GM23338 (cell line): ENCODE results near the gene INCA1. TPM values are rescaled to one million over a fixed set of nuclear protein-coding genes. Genes with fewer than 3 reads are reported as not detected.

Experiments
- ATAC-seq: fragments of 200-7000 bp; cut with Tn5 transposase; 3 replicates; pipeline ENCODE4 v1.9.1; 2020
- DNase-seq: peaks from one replicate; pipeline ENCODE4 v3.0.0-alpha.2; 2015; ENCODE audit warnings: low spot score
- H2AFZ ChIP-seq: fragments of 200-600 bp; sonication (generic); 2 replicates; pipeline ENCODE4 v1.8.0; 2016; ENCODE audit warnings: antibody characterized with exemption, mild to moderate bottlenecking, moderate library complexity
- H3F3A ChIP-seq: fragments of 200-600 bp; sonication (generic); replicated peaks from 2 replicates; pipeline ENCODE4 v1.8.0; 2017; ENCODE audit warnings: antibody characterized with exemption, mixed run types, low read depth
- H3K27ac ChIP-seq: fragments of 200-600 bp; sonication (generic); 2 replicates; pipeline ENCODE4 v1.6.1; 2016; ENCODE audit warnings: low read depth
- H3K27me3 ChIP-seq: fragments of 200-600 bp; sonication (generic); 2 replicates; pipeline ENCODE4 v1.8.0; 2016; ENCODE audit warnings: mild to moderate bottlenecking, mixed run types, moderate library complexity; ENCODE audit not compliant: insufficient read depth
- H3K36me3 ChIP-seq: fragments of 200-600 bp; sonication (generic); 2 replicates; pipeline ENCODE4 v1.8.0; 2016; ENCODE audit warnings: mild to moderate bottlenecking; ENCODE audit not compliant: insufficient read depth
- H3K4me1 ChIP-seq: fragments of 200-600 bp; sonication (generic); 2 replicates; pipeline ENCODE4 v1.8.0; 2016; ENCODE audit warnings: mild to moderate bottlenecking, moderate library complexity; ENCODE audit not compliant: insufficient read depth
- H3K4me2 ChIP-seq: fragments of 200-600 bp; sonication (generic); 2 replicates; pipeline ENCODE4 v1.7.1; 2017; ENCODE audit warnings: mixed run types
- H3K4me3 ChIP-seq: fragments of 200-600 bp; sonication (generic); 2 replicates; pipeline ENCODE4 v1.6.1; 2016; ENCODE audit warnings: mixed run types
- H3K79me2 ChIP-seq: fragments of 200-600 bp; sonication (generic); replicated peaks from 2 replicates; pipeline ENCODE4 v1.8.0; 2017; ENCODE audit warnings: mild to moderate bottlenecking; ENCODE audit not compliant: insufficient read depth
- H3K9me2 ChIP-seq: fragments of 200-600 bp; sonication (generic); 2 replicates; pipeline ENCODE4 v1.8.0; 2017; ENCODE audit not compliant: insufficient read depth
- H4K20me1 ChIP-seq: fragments of 200-600 bp; sonication (generic); replicated peaks from 2 replicates; pipeline ENCODE4 v1.8.0; 2017; ENCODE audit warnings: mild to moderate bottlenecking; ENCODE audit not compliant: insufficient read depth
- H3K27ac Mint-ChIP-seq: 2 replicates; pipeline ENCODE4 v1.8.0; 2020; ENCODE audit warnings: inconsistent platforms, mild to moderate bottlenecking, moderate library complexity, mixed read lengths
- H3K27me3 Mint-ChIP-seq: 3 replicates; pipeline ENCODE4 v1.8.0; 2022; ENCODE audit warnings: low read depth, mild to moderate bottlenecking, moderate library complexity, mixed read lengths, inconsistent platforms; ENCODE audit not compliant: insufficient read depth, poor library complexity
- H3K36me3 Mint-ChIP-seq: 3 replicates; pipeline ENCODE4 v1.8.0; 2021; ENCODE audit warnings: low read depth, mild to moderate bottlenecking, inconsistent platforms, moderate library complexity, mixed read lengths
- H3K4me1 Mint-ChIP-seq: 3 replicates; pipeline ENCODE4 v1.8.0; 2020; ENCODE audit warnings: mild to moderate bottlenecking, inconsistent platforms, mixed read lengths
- H3K4me3 Mint-ChIP-seq: 3 replicates; pipeline ENCODE4 v1.8.0; 2021; ENCODE audit warnings: moderate library complexity, mild to moderate bottlenecking, inconsistent platforms, mixed read lengths
- H3K9me3 Mint-ChIP-seq: 3 replicates; pipeline ENCODE4 v1.8.0; 2020; ENCODE audit warnings: moderate library complexity, mild to moderate bottlenecking, inconsistent platforms, mixed read lengths
- CREB1 ChIP-seq: fragments of 250-450 bp; sonication (Bioruptor Pico); IDR thresholded peaks from 2 replicates; pipeline ENCODE4 v1.5.0; 2020; ENCODE audit warnings: low read depth, mild to moderate bottlenecking, moderate library complexity
- EZH2 ChIP-seq: fragments of 200-600 bp; sonication (generic); IDR thresholded peaks from one replicate; pipeline ENCODE4 v1.8.0; 2017; ENCODE audit warnings: antibody characterized with exemption, mild to moderate bottlenecking, low read depth; ENCODE audit not compliant: unreplicated experiment
- JUNB ChIP-seq: IDR thresholded peaks from one replicate; pipeline ENCODE4 v1.6.1; 2016; ENCODE audit warnings: antibody characterized with exemption; ENCODE audit not compliant: unreplicated experiment
- NANOG ChIP-seq: IDR thresholded peaks from 2 replicates; pipeline ENCODE4 v1.6.1; 2016; ENCODE audit warnings: antibody characterized with exemption, borderline replicate concordance
- STAT1 ChIP-seq: IDR thresholded peaks from one replicate; pipeline ENCODE4 v1.6.1; 2016; ENCODE audit warnings: antibody characterized with exemption; ENCODE audit not compliant: unreplicated experiment
- ZNF114 ChIP-seq: fragments of 250-450 bp; sonication (Bioruptor Pico); IDR thresholded peaks from 2 replicates; pipeline ENCODE4 v1.5.0; 2020; ENCODE audit warnings: mild to moderate bottlenecking, moderate library complexity
- ZNF331 ChIP-seq: fragments of 250-450 bp; sonication (Bioruptor Pico); IDR thresholded peaks from 2 replicates; pipeline ENCODE4 v1.5.0; 2020; ENCODE audit warnings: low read depth, mild to moderate bottlenecking, moderate library complexity
- polyA plus RNA-seq: library from polyadenylated mRNA; unstranded; fragments of >200 nt; fragmentation: Nextera tagmentation; extraction: Ambion mirVana; gene quantifications from 2 replicates; pipeline ENCODE4 v1.2.1, GENCODE V29; 2016
- total RNA-seq: library from RNA; depleted of rRNA; stranded (reverse); fragments of >200 nt; shearing (Covaris generic); gene quantifications from 2 replicates; pipeline ENCODE4 v1.2.3, GENCODE V29; 2014
- TF ChIP-seq, protein P1 (sequence below): IDR thresholded peaks from one replicate; pipeline ENCODE4 v1.6.1; 2018; ENCODE audit warnings: antibody characterized with exemption; ENCODE audit not compliant: unreplicated experiment
- TF ChIP-seq, protein P2 (sequence below): fragments of 250-450 bp; sonication (Bioruptor Pico); IDR thresholded peaks from 2 replicates; pipeline ENCODE4 v1.5.0; 2020; ENCODE audit warnings: mild to moderate bottlenecking, moderate library complexity
- TF ChIP-seq, protein P3 (sequence below), 2 experiments: fragments of 200-600 bp in 1 of 2; sonication (generic) in 1 of 2; conservative IDR thresholded peaks; 2 replicates each; pipeline versions ENCODE4 v1.5.1 to v1.6.1; 2016 to 2017; ENCODE audit warnings: antibody characterized with exemption in 2 of 2, low read depth in 2 of 2, mild to moderate bottlenecking in 2 of 2, moderate library complexity in 1 of 2
- TF ChIP-seq, protein P4 (sequence below): IDR thresholded peaks from 2 replicates; pipeline ENCODE4 v1.6.1; 2016; ENCODE audit warnings: antibody characterized with exemption

The INCA1 gene
- total and polyA plus RNA-seq, 2 experiments from 2014 or later, result 1.3 TPM; not detected in 1

DNA sequence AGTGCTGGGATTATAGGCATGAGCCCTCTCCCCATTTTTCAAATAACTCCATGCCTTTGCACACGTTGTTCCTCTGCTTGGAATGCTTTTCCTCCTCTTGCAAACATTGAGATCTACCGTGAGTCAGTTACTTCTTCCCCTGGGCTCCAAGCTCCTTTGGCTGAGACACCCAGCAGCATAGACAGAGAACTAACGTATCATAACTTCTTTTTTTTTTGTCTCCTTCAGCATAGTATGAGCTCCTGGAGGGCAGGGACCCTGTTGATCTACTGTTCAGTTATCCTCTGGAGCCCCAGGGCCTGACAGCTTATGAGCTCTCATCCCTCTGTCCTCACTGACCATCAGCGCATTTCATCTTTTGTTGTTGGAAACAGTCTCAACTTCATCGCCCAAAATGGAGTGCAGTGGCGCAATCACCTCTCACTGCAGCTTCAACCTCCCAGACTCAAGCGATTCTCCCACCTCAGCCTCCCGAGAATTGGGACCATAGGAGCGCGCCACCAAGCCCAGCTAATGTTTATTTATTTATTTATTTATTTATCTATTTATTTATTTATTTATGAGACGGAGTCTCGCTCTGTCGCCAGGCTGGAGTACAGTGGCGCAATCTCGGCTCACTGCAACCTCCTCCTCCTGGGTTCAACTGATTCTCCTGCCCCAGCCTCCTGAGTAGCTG is 31.9 kb downstream of the INCA1 start (continued):
- TF ChIP-seq, protein P1, sequence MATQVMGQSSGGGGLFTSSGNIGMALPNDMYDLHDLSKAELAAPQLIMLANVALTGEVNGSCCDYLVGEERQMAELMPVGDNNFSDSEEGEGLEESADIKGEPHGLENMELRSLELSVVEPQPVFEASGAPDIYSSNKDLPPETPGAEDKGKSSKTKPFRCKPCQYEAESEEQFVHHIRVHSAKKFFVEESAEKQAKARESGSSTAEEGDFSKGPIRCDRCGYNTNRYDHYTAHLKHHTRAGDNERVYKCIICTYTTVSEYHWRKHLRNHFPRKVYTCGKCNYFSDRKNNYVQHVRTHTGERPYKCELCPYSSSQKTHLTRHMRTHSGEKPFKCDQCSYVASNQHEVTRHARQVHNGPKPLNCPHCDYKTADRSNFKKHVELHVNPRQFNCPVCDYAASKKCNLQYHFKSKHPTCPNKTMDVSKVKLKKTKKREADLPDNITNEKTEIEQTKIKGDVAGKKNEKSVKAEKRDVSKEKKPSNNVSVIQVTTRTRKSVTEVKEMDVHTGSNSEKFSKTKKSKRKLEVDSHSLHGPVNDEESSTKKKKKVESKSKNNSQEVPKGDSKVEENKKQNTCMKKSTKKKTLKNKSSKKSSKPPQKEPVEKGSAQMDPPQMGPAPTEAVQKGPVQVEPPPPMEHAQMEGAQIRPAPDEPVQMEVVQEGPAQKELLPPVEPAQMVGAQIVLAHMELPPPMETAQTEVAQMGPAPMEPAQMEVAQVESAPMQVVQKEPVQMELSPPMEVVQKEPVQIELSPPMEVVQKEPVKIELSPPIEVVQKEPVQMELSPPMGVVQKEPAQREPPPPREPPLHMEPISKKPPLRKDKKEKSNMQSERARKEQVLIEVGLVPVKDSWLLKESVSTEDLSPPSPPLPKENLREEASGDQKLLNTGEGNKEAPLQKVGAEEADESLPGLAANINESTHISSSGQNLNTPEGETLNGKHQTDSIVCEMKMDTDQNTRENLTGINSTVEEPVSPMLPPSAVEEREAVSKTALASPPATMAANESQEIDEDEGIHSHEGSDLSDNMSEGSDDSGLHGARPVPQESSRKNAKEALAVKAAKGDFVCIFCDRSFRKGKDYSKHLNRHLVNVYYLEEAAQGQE, result no peak
- TF ChIP-seq STAT1, result no peak
- TF ChIP-seq JUNB, result no peak
- TF ChIP-seq CREB1 (CRISPR knock-in tag), result no peak

DNA sequence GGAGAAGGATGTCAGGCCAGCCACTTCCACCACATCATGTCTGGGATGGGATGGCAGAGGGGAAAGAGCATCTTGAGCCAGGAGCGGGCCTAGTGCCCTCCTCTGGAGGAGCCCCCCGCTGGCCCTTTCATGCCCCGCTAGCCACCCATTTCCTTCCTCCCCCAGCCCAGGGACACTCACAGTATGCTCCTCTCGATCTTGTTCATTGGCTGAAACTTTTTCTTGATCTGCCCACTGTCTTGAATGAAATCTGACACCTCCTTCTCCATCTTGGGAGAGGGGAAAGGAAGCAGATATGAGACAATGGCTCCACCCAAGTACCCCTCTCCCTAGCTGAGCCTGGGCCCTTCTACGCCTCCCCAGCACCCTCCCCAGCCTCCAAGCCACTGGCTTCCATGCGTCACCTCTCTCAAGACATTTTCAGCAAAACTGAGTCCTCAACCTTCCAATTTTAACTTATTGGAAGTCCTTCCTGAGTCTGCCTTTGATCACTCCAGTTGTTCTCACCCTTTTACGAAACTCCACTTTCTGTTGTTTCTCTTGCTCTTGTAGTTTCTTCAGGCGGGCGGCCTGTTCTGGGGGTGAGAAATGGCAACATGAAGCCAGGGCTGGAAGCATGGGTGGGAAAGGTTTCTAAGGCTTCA is 36.9 kb downstream of the INCA1 start:
- peak overlapping the region; percentile 78; the same call in 1 of the 2 replicates for H3K27ac ChIP-seq
- no peaks in the 10 kb centered on the region for H3K27me3 ChIP-seq
- no peaks in the 10 kb centered on the region; the same call in 1 of the 2 replicates for H3F3A ChIP-seq
- Mint-ChIP-seq H3K4me3 (no peak overlapping the region; the same call in 2 of the 3 replicates), H3K4me1 (peaks cover 20% of the 10 kb centered on the region), H3K27me3 (peaks cover 18% of the 10 kb centered on the region), H3K27ac (no peak overlapping the region), H3K36me3 (peaks cover 51% of the 10 kb centered on the region), H3K9me3 (peaks cover 12% of the 10 kb centered on the region)
- H3K9me2 ChIP-seq, result no peaks in the 10 kb centered on the region
- H3K36me3 ChIP-seq, result no peaks in the 10 kb centered on the region; the same call in 1 of the 2 replicates
- peak; percentile 55 for DNase-seq
- peak; percentile 54 for ATAC-seq
- H3K4me1 ChIP-seq, result peaks cover 15% of the 10 kb centered on the region
- peak overlapping the region; percentile 65 for H3K4me2 ChIP-seq
- no peaks in the 10 kb centered on the region; the same call in none of the 2 replicates for H4K20me1 ChIP-seq
- peaks cover 13% of the 10 kb centered on the region for H3K79me2 ChIP-seq
- H3K4me3 ChIP-seq, result no peak overlapping the region
- H2AFZ ChIP-seq, result no peak overlapping the region
- no peak for TF ChIP-seq CREB1 (CRISPR knock-in tag)
- TF ChIP-seq, protein P2, sequence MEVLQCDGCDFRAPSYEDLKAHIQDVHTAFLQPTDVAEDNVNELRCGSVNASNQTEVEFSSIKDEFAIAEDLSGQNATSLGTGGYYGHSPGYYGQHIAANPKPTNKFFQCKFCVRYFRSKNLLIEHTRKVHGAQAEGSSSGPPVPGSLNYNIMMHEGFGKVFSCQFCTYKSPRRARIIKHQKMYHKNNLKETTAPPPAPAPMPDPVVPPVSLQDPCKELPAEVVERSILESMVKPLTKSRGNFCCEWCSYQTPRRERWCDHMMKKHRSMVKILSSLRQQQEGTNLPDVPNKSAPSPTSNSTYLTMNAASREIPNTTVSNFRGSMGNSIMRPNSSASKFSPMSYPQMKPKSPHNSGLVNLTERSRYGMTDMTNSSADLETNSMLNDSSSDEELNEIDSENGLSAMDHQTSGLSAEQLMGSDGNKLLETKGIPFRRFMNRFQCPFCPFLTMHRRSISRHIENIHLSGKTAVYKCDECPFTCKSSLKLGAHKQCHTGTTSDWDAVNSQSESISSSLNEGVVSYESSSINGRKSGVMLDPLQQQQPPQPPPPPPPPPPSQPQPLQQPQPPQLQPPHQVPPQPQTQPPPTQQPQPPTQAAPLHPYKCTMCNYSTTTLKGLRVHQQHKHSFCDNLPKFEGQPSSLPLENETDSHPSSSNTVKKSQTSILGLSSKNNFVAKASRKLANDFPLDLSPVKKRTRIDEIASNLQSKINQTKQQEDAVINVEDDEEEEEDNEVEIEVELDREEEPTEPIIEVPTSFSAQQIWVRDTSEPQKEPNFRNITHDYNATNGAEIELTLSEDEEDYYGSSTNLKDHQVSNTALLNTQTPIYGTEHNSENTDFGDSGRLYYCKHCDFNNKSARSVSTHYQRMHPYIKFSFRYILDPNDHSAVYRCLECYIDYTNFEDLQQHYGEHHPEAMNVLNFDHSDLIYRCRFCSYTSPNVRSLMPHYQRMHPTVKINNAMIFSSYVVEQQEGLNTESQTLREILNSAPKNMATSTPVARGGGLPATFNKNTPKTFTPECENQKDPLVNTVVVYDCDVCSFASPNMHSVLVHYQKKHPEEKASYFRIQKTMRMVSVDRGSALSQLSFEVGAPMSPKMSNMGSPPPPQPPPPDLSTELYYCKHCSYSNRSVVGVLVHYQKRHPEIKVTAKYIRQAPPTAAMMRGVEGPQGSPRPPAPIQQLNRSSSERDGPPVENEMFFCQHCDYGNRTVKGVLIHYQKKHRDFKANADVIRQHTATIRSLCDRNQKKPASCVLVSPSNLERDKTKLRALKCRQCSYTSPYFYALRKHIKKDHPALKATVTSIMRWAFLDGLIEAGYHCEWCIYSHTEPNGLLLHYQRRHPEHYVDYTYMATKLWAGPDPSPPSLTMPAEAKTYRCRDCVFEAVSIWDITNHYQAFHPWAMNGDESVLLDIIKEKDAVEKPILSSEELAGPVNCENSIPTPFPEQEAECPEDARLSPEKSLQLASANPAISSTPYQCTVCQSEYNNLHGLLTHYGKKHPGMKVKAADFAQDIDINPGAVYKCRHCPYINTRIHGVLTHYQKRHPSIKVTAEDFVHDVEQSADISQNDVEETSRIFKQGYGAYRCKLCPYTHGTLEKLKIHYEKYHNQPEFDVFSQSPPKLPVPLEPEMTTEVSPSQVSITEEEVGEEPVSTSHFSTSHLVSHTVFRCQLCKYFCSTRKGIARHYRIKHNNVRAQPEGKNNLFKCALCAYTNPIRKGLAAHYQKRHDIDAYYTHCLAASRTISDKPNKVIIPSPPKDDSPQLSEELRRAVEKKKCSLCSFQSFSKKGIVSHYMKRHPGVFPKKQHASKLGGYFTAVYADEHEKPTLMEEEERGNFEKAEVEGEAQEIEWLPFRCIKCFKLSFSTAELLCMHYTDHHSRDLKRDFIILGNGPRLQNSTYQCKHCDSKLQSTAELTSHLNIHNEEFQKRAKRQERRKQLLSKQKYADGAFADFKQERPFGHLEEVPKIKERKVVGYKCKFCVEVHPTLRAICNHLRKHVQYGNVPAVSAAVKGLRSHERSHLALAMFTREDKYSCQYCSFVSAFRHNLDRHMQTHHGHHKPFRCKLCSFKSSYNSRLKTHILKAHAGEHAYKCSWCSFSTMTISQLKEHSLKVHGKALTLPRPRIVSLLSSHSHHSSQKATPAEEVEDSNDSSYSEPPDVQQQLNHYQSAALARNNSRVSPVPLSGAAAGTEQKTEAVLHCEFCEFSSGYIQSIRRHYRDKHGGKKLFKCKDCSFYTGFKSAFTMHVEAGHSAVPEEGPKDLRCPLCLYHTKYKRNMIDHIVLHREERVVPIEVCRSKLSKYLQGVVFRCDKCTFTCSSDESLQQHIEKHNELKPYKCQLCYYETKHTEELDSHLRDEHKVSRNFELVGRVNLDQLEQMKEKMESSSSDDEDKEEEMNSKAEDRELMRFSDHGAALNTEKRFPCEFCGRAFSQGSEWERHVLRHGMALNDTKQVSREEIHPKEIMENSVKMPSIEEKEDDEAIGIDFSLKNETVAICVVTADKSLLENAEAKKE (CRISPR knock-in tag), result no peak
- TF ChIP-seq, protein P3, sequence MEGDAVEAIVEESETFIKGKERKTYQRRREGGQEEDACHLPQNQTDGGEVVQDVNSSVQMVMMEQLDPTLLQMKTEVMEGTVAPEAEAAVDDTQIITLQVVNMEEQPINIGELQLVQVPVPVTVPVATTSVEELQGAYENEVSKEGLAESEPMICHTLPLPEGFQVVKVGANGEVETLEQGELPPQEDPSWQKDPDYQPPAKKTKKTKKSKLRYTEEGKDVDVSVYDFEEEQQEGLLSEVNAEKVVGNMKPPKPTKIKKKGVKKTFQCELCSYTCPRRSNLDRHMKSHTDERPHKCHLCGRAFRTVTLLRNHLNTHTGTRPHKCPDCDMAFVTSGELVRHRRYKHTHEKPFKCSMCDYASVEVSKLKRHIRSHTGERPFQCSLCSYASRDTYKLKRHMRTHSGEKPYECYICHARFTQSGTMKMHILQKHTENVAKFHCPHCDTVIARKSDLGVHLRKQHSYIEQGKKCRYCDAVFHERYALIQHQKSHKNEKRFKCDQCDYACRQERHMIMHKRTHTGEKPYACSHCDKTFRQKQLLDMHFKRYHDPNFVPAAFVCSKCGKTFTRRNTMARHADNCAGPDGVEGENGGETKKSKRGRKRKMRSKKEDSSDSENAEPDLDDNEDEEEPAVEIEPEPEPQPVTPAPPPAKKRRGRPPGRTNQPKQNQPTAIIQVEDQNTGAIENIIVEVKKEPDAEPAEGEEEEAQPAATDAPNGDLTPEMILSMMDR (conservative IDR thresholded peaks at IDR 0.05; ENCODE audit: low read depth in 2 of 2), result no peak
- TF ChIP-seq ZNF331, result no peak
- TF ChIP-seq, protein P4, sequence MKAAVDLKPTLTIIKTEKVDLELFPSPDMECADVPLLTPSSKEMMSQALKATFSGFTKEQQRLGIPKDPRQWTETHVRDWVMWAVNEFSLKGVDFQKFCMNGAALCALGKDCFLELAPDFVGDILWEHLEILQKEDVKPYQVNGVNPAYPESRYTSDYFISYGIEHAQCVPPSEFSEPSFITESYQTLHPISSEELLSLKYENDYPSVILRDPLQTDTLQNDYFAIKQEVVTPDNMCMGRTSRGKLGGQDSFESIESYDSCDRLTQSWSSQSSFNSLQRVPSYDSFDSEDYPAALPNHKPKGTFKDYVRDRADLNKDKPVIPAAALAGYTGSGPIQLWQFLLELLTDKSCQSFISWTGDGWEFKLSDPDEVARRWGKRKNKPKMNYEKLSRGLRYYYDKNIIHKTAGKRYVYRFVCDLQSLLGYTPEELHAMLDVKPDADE, result no peak
- TF ChIP-seq EZH2, result no peak
- TF ChIP-seq ZNF114 (CRISPR knock-in tag), result no peak
- no peak for TF ChIP-seq NANOG
- TF ChIP-seq STAT1, result no peak
